ENCODE measurements around the gene DHRS9.

DHRS9 gene

GRCh38 chr2:169069341-169069740 lies at the start of gene DHRS9:
TSS of gene DHRS9 (plus strand) at chr2:169069563. CDS start at chr2:169081582, 12,019 bp downstream.
- Mint-ChIP-seq H3K27ac (no peak within 1 kb of the TSS), H3K36me3 (no peaks in the 10 kb centered on the region), H3K9me3 (no peaks in the 10 kb centered on the region), H3K4me3 (no peak within 1 kb of the TSS), H3K27me3 (no peaks in the 10 kb centered on the region), H3K4me1 (peaks cover 19% of the 10 kb centered on the region)
- CTCF ChIA-PET = interaction anchor here (1.3 kb wide), 1 partner anchor 40 kb away, joined by 4 read pairs; no protein-coding TSS in a partner anchor
- no peak for DNase-seq

GRCh38 chr2:169023161-169023560 lies 46.2 kb upstream of the DHRS9 start:
- Mint-ChIP-seq H3K9me3 (no peaks in the 10 kb centered on the region), H3K36me3 (no peaks in the 10 kb centered on the region), H3K27me3 (no peaks in the 10 kb centered on the region), H3K27ac (no peak overlapping the region), H3K4me3 (no peak overlapping the region), H3K4me1 (peaks cover 7% of the 10 kb centered on the region)
- CTCF ChIA-PET = interaction anchor here (0.6 kb wide), 1 partner anchor 108 kb away, joined by 3 read pairs; no protein-coding TSS in a partner anchor
- DNase-seq = no peak

GRCh38 chr2:169026056-169026455 lies 43.3 kb upstream of the DHRS9 start:
- Mint-ChIP-seq H3K27me3 (no peaks in the 10 kb centered on the region), H3K9me3 (no peaks in the 10 kb centered on the region), H3K4me3 (no peak overlapping the region), H3K36me3 (no peaks in the 10 kb centered on the region), H3K4me1 (peaks cover 7% of the 10 kb centered on the region), H3K27ac (no peak overlapping the region)
- no peak for DNase-seq
- CTCF ChIA-PET = interaction anchor here (1.1 kb wide), 1 partner anchor 83 kb away, joined by 3 read pairs; no protein-coding TSS in a partner anchor

DNA sequence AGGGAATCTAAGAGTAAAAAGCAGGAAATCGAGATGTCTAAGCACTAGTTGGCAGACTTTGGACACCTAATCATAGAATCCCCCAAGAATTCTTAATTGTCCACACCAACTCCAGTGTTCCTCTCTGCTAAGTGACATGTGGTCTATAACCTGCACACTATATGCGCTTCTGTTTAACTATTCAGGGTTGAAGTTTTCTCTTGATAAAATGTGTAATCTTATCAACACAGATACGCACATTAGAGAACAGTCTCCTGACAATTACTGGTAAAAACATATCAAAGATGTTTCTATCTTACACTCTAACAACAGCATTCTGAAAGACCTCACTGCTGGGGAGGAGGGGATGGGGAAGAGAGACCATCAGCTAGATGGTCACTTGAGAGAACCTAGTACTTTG lies 42.1 kb upstream of the DHRS9 start:
- CTCF ChIA-PET = no interaction called here
- no peaks in the 10 kb centered on the region for H3K27me3 Mint-ChIP-seq
- H3K4me1 Mint-ChIP-seq = peaks cover 7% of the 10 kb centered on the region
- no peaks in the 10 kb centered on the region for H3K9me3 Mint-ChIP-seq
- no peak overlapping the region for H3K4me3 Mint-ChIP-seq
- H3K36me3 Mint-ChIP-seq = no peaks in the 10 kb centered on the region
- DNase-seq = no peak
- H3K27ac Mint-ChIP-seq = no peak overlapping the region

DNA sequence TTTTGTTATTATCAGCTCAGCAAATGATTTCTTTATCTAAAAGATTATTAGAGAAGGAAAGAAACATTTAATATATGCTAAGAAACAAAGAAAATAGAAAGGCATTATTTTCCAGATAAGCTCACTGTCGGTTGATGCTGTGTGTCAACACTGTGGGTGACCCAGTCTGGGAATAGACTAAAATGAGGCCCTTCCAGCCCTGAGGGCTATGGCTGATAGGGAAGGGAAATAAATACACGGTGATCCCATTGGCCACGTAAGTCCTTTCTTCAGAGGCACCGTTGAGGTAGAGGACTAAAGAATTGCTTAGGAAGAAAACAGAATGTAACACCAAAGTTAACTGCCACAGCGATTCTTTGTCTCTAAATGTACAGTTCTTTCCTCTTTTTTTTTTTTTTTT lies 40.0 kb upstream of the DHRS9 start:
- DNase-seq = no peak
- no peaks in the 10 kb centered on the region for H3K9me3 Mint-ChIP-seq
- H3K4me3 Mint-ChIP-seq = no peak overlapping the region
- no peaks in the 10 kb centered on the region for H3K36me3 Mint-ChIP-seq
- CTCF ChIA-PET = no interaction called here
- H3K4me1 Mint-ChIP-seq = peaks cover 7% of the 10 kb centered on the region
- no peaks in the 10 kb centered on the region for H3K27me3 Mint-ChIP-seq
- H3K27ac Mint-ChIP-seq = no peak overlapping the region

DNA sequence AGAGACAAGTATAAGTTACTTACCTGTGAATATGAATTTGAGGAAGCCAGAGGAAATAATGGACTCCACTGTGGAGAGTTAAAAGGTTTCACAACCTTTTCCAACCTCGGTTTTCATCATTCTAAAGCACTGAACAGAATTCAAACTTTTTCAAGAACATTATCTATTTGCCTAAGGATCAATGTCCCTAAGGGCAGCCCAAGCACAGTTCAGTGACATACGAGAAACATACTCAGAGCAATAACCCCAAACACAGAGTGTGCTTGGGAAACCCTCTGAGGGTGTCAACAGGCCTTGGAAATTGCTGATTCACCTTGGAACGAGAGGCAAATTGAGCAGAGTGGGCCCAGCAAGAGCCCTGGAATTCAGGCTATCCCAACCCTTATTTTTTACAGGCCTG lies 38.2 kb upstream of the DHRS9 start, which contains the start of gene ABCB11:
Gene ABCB11, minus strand, starts transcription at position 123 of the 400 bp plus-strand sequence. CDS start 13,199 bp downstream, outside the sequence.
- no peak within 1 kb of the TSS for H3K27ac Mint-ChIP-seq
- H3K27me3 Mint-ChIP-seq = no peaks in the 10 kb centered on the region

DNA sequence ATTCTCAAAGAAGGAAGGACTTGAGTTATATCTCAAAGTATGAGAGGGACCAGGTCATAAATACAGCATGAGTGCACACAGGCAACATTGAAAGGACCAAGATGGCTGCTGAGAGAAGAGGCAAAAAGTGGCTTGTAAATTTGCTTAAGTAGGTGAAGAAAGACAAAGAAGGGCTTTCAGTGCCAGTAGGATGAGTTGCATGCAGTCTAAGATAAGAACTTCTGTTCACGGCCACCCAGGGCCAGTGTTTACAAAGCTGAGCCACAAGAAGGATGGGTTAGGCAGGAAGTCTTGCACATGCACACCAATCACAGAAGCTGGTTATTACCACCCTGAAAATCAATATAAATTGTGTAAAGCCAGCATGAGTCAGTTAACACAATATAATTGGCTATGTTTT lies 35.1 kb upstream of the DHRS9 start:
- DNase-seq = no peak
- Mint-ChIP-seq H3K4me3 (no peak overlapping the region), H3K36me3 (no peaks in the 10 kb centered on the region), H3K27me3 (no peaks in the 10 kb centered on the region), H3K9me3 (peaks cover 2% of the 10 kb centered on the region), H3K4me1 (peaks cover 3% of the 10 kb centered on the region), H3K27ac (no peak overlapping the region)
- CTCF ChIA-PET = interaction anchor here (0.8 kb wide), 1 partner anchor 17 kb away, joined by 3 read pairs; no protein-coding TSS in a partner anchor

More for the DNA sequence above, 38.2 kb upstream of the DHRS9 start, which contains the start of gene ABCB11:
- DNase-seq = no peak
- H3K4me1 Mint-ChIP-seq = no peaks in the 10 kb centered on the region
- H3K36me3 Mint-ChIP-seq = no peaks in the 10 kb centered on the region
- H3K9me3 Mint-ChIP-seq = no peaks in the 10 kb centered on the region
- H3K4me3 Mint-ChIP-seq = no peak within 1 kb of the TSS
- CTCF ChIA-PET = interaction anchor here (1.5 kb wide), 1 partner anchor 101 kb away, joined by 4 read pairs; no protein-coding TSS in a partner anchor

DNA sequence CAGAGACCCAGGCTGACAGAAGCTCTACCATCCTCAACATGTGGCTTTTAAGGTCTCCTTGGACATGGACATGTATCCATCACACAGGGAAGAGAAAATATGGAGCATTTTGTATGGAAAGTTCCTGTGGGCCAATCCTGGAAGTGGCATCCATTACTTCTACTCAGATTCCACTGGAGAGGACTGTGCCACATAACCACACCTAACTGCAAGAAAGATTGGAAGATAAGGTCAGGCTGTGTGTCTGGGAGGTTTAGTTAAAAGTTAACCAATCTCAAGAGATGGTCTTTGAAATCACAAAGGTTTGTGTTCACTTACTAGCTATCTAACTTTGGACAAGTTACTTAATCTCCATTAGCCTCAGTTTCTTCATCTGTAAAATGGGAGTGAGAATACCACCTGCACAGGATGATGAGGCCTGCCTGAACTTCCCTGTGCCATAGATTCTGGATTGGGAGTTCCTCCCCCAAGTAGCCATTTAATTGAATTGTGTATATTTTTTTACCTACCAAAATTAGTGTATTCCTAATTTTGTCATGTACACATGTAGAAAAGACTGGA lies 34.3 kb upstream of the DHRS9 start:
- Mint-ChIP-seq H3K36me3 (no peaks in the 10 kb centered on the region), H3K27ac (no peak overlapping the region), H3K9me3 (peaks cover 2% of the 10 kb centered on the region), H3K4me1 (peaks cover 3% of the 10 kb centered on the region), H3K27me3 (no peaks in the 10 kb centered on the region), H3K4me3 (no peak overlapping the region)
- CTCF ChIA-PET = no interaction called here
- DNase-seq = no peak

GRCh38 chr2:169035887-169036286 lies 33.5 kb upstream of the DHRS9 start:
- no peaks in the 10 kb centered on the region for H3K27me3 Mint-ChIP-seq
- peaks cover 3% of the 10 kb centered on the region for H3K4me1 Mint-ChIP-seq
- no peak overlapping the region for H3K27ac Mint-ChIP-seq
- no peak for DNase-seq
- H3K9me3 Mint-ChIP-seq = peaks cover 2% of the 10 kb centered on the region
- no peak overlapping the region for H3K4me3 Mint-ChIP-seq
- no peaks in the 10 kb centered on the region for H3K36me3 Mint-ChIP-seq
- CTCF ChIA-PET = no interaction called here

DNA sequence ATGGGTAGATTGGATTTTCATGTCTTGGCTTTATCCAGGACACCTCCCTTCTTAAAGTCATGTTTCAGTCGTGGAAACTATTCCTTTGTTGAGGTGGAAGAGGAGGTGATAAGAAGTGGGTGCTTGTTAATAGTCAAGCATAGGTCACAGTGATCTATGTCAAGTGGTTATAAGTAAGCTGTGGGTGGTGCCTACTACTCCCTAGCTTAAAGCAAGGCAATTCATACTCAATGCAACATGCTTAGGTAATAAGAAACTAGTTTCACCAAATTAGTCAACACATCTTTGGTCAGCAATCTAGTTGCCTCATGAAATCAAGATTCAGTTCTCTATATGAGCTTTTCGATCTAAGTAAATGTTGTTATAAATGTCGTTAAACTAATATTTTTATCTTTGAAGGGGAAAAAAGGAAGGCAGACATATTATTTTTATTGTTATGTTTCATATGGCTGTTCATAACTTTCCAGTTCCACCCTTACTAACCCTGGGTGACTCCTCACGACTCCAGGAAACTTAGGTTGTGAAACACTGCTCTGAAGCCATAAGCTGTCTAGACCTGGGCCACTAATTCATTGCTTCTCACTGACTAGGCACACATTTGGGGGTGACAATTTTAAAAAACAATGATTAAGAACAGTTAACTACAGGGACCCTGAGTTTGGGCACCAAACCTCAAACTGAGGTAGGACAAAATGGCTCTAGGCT lies 32.5 kb upstream of the DHRS9 start:
- Mint-ChIP-seq H3K9me3 (peaks cover 2% of the 10 kb centered on the region), H3K4me3 (no peak overlapping the region), H3K27ac (no peak overlapping the region), H3K4me1 (peaks cover 3% of the 10 kb centered on the region), H3K27me3 (no peaks in the 10 kb centered on the region), H3K36me3 (no peaks in the 10 kb centered on the region)
- no peak for DNase-seq
- CTCF ChIA-PET = interaction anchor here (0.7 kb wide), 1 partner anchor 95 kb away, joined by 3 read pairs; no protein-coding TSS in a partner anchor

DNA sequence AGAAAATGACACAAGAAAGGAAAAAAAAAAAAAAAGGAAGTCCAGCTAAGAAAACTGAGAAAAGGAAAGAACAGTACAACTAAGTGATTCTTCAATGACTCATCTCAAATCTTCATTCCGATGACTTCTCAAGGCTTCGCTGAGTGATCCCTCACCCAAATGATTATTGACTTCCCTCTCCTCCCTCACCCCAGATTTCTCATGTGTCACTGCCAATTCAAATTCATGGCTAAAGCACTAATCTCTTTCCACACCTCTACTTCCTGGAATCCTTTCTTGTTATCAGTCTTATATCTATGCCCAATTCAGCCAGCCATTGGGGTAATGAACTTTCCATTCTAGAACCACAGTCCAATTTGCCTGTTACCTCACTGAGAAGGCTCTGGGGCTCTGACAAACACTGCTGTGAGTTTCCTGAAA lies 31.0 kb upstream of the DHRS9 start:
- Mint-ChIP-seq H3K36me3 (no peaks in the 10 kb centered on the region), H3K4me3 (no peak overlapping the region), H3K4me1 (peaks cover 3% of the 10 kb centered on the region), H3K9me3 (peaks cover 15% of the 10 kb centered on the region), H3K27me3 (no peaks in the 10 kb centered on the region), H3K27ac (no peak overlapping the region)
- no peak for DNase-seq
- CTCF ChIA-PET = no interaction called here

- Mint-ChIP-seq H3K36me3 (no peaks in the 10 kb centered on the region), H3K4me3 (no peak overlapping the region), H3K9me3 (peaks cover 19% of the 10 kb centered on the region), H3K4me1 (peaks cover 3% of the 10 kb centered on the region), H3K27ac (no peak overlapping the region), H3K27me3 (peaks cover 3% of the 10 kb centered on the region)
- DNase-seq = no peak
- CTCF ChIA-PET = no interaction called here
Observed at GRCh38 chr2:169039702-169040101, 29.7 kb upstream of the DHRS9 start.

- Mint-ChIP-seq H3K9me3 (peaks cover 21% of the 10 kb centered on the region), H3K4me3 (no peak overlapping the region), H3K4me1 (peaks cover 3% of the 10 kb centered on the region), H3K27ac (no peak overlapping the region), H3K27me3 (peaks cover 7% of the 10 kb centered on the region), H3K36me3 (no peaks in the 10 kb centered on the region)
- no peak for DNase-seq
- CTCF ChIA-PET = no interaction called here
Observed at GRCh38 chr2:169041594-169041993, 27.8 kb upstream of the DHRS9 start.

DNA sequence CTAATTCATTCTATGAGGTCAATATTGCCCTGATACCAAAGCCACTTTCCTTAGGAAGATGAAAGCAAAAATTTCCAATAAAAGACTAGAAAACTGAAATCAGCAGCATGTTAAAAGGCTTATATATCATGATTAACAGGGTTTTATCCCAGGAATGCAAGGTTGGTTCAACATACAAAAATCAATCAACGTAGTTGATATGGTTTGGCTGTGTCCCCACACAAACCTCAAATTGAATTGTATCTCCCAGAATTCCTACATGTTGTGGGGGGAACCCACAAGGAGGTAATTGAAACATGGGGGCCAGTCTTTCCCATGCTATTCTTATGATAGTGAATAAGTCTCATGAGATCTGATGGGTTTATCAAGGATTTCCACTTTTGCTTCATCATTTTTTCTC lies 26.5 kb upstream of the DHRS9 start:
- Mint-ChIP-seq H3K4me3 (no peak overlapping the region), H3K36me3 (no peaks in the 10 kb centered on the region), H3K27me3 (peaks cover 19% of the 10 kb centered on the region), H3K4me1 (peaks cover 3% of the 10 kb centered on the region), H3K27ac (no peak overlapping the region), H3K9me3 (peaks cover 21% of the 10 kb centered on the region)
- CTCF ChIA-PET = no interaction called here
- DNase-seq = no peak

All from activated naive CD4-positive, alpha-beta T cell treated with anti-CD3 and anti-CD28 coated beads, Interleukin-2, amount 10 ng/mL, durations not matched to agents 7 days and 5 days (primary cell).